Activated T-helper 1 cell treated with anti-CD3 and anti-CD28 coated beads, Interleukin-12 subunit alpha, Interleukin-12 subunit beta, Interleukin-2, Interleukin-4 antibody, amounts not matched to agents 30 ng/mL and 10 ng/mL and 1 ng/mL, durations not matched to agents 14 hours and 24 hours and 36 hours (primary cell): ENCODE measurements around the gene MYCL. TPM values are rescaled to one million over a fixed set of nuclear protein-coding genes. Genes with fewer than 3 reads are reported as not detected.

ENCODE experiments used
- DNase-seq: peaks from one replicate; pipeline ENCODE4 v3.0.0; 2021; ENCODE audit warnings: low spot score
- H3K27ac Mint-ChIP-seq: one replicate; pipeline ENCODE4 v1.8.0; 2021; ENCODE audit warnings: mild to moderate bottlenecking, mixed read lengths
- H3K27me3 Mint-ChIP-seq: one replicate; pipeline ENCODE4 v1.8.0; 2022; ENCODE audit warnings: mild to moderate bottlenecking, moderate library complexity, mixed read lengths; ENCODE audit not compliant: insufficient read depth
- H3K36me3 Mint-ChIP-seq: one replicate; pipeline ENCODE4 v1.8.0; 2021; ENCODE audit warnings: low read depth, mixed read lengths
- H3K4me1 Mint-ChIP-seq: one replicate; pipeline ENCODE4 v1.8.0; 2021; ENCODE audit warnings: low read depth, mixed read lengths
- H3K4me3 Mint-ChIP-seq: one replicate; pipeline ENCODE4 v1.8.0; 2021; ENCODE audit warnings: mild to moderate bottlenecking, moderate library complexity, mixed read lengths
- H3K9me3 Mint-ChIP-seq: one replicate; pipeline ENCODE4 v1.8.0; 2021; ENCODE audit warnings: mixed read lengths
- intact Hi-C: fragments of 100-400 bp; cut with micrococcal nuclease; formaldehyde crosslinking; loops from one replicate; pipeline ENCODE4 v1.15.1; 2024
- total RNA-seq: library from RNA; stranded (reverse); gene quantifications from 2 replicates; pipeline ENCODE4 v1.2.3, GENCODE V29; 2022

Gene MYCL
- 0.56 and 0.62 TPM in 2 replicates for total RNA-seq

- Mint-ChIP-seq H3K27ac (no peak within 1 kb of the TSS), H3K36me3 (no peaks in the 10 kb centered on the region), H3K4me3 (peak within 1 kb of the TSS; percentile 74), H3K9me3 (no peaks in the 10 kb centered on the region), H3K27me3 (peaks cover 73% of the 10 kb centered on the region), H3K4me1 (no peaks in the 10 kb centered on the region)
- intact Hi-C loops = loop anchor here (1.0 to 10.0 kb wide), 6 partner anchors 19 to 296 kb away; partner anchors contain the start of genes HPCAL4 and TRIT1
- peak; percentile 56 for DNase-seq
These were observed at the start of gene MYCL for GRCh38 chr1:39901714-39902459. TSS of gene MYCL (minus strand) at chr1:39901917. CDS start at chr1:39901434, 483 bp downstream.

GRCh38 chr1:39949891-39950290, 48.2 kb upstream of the MYCL start:
- Mint-ChIP-seq H3K4me3 (no peak overlapping the region), H3K27ac (no peak overlapping the region), H3K27me3 (peaks cover 3% of the 10 kb centered on the region), H3K36me3 (no peaks in the 10 kb centered on the region), H3K4me1 (peaks cover 31% of the 10 kb centered on the region), H3K9me3 (no peaks in the 10 kb centered on the region)
- DNase-seq = no peak
- intact Hi-C loops = loop anchor here (10.0 kb wide), 1 partner anchor 435 kb away; no protein-coding TSS in a partner anchor

- peaks cover 26% of the 10 kb centered on the region for H3K4me1 Mint-ChIP-seq
- no peak overlapping the region for H3K4me3 Mint-ChIP-seq
- H3K9me3 Mint-ChIP-seq = no peaks in the 10 kb centered on the region
- H3K27ac Mint-ChIP-seq = no peak overlapping the region
- no peak for DNase-seq
- intact Hi-C loops = no loop called here
- no peaks in the 10 kb centered on the region for H3K36me3 Mint-ChIP-seq
- peaks cover 5% of the 10 kb centered on the region for H3K27me3 Mint-ChIP-seq
These were observed 45.5 kb upstream of the MYCL start for GRCh38 chr1:39947260-39947659.

GRCh38 chr1:39946216-39946615, 44.5 kb upstream of the MYCL start:
- no peak overlapping the region for H3K4me3 Mint-ChIP-seq

GRCh38 chr1:39944410-39945112, 42.8 kb upstream of the MYCL start:
- H3K9me3 Mint-ChIP-seq = no peaks in the 10 kb centered on the region
- no peaks in the 10 kb centered on the region for H3K36me3 Mint-ChIP-seq

More at GRCh38 chr1:39946216-39946615, 44.5 kb upstream of the MYCL start:
- Mint-ChIP-seq H3K27ac (no peak overlapping the region), H3K36me3 (no peaks in the 10 kb centered on the region), H3K9me3 (no peaks in the 10 kb centered on the region), H3K27me3 (peaks cover 5% of the 10 kb centered on the region), H3K4me1 (peaks cover 26% of the 10 kb centered on the region)
- intact Hi-C loops = loop anchor here (1.0 kb wide), 1 partner anchor 9 kb away; the partner anchor contains the start of gene MFSD2A
- no peak for DNase-seq

GRCh38 chr1:39943471-39944290, 42.0 kb upstream of the MYCL start:
- no peaks in the 10 kb centered on the region for H3K9me3 Mint-ChIP-seq
- H3K36me3 Mint-ChIP-seq = no peaks in the 10 kb centered on the region
- H3K27ac Mint-ChIP-seq = no peak overlapping the region
- peaks cover 5% of the 10 kb centered on the region for H3K27me3 Mint-ChIP-seq
- H3K4me1 Mint-ChIP-seq = peaks cover 14% of the 10 kb centered on the region
- intact Hi-C loops = no loop called here
- DNase-seq = no peak
- no peak overlapping the region for H3K4me3 Mint-ChIP-seq

More at GRCh38 chr1:39944410-39945112, 42.8 kb upstream of the MYCL start:
- H3K4me3 Mint-ChIP-seq = no peak overlapping the region
- no peak for DNase-seq
- H3K27ac Mint-ChIP-seq = peak overlapping the region; percentile 2
- intact Hi-C loops = no loop called here
- peaks cover 5% of the 10 kb centered on the region for H3K27me3 Mint-ChIP-seq
- H3K4me1 Mint-ChIP-seq = peaks cover 14% of the 10 kb centered on the region

- intact Hi-C loops = no loop called here
- no peaks in the 10 kb centered on the region for H3K36me3 Mint-ChIP-seq
- DNase-seq = no peak
- H3K4me3 Mint-ChIP-seq = no peak overlapping the region
- H3K27me3 Mint-ChIP-seq = peaks cover 5% of the 10 kb centered on the region
- no peaks in the 10 kb centered on the region for H3K9me3 Mint-ChIP-seq
- no peak overlapping the region for H3K27ac Mint-ChIP-seq
- H3K4me1 Mint-ChIP-seq = peaks cover 21% of the 10 kb centered on the region
These were observed 39.5 kb upstream of the MYCL start for GRCh38 chr1:39940980-39941871.

- intact Hi-C loops = no loop called here
- no peak overlapping the region for H3K4me3 Mint-ChIP-seq
- H3K4me1 Mint-ChIP-seq = peaks cover 15% of the 10 kb centered on the region
- no peak for DNase-seq
- no peaks in the 10 kb centered on the region for H3K36me3 Mint-ChIP-seq
- no peaks in the 10 kb centered on the region for H3K9me3 Mint-ChIP-seq
- peaks cover 2% of the 10 kb centered on the region for H3K27me3 Mint-ChIP-seq
- no peak overlapping the region for H3K27ac Mint-ChIP-seq
These were observed 38.5 kb upstream of the MYCL start for GRCh38 chr1:39940253-39940652.

- Mint-ChIP-seq H3K9me3 (no peaks in the 10 kb centered on the region), H3K27me3 (peaks cover 5% of the 10 kb centered on the region), H3K36me3 (no peaks in the 10 kb centered on the region), H3K27ac (no peak overlapping the region), H3K4me3 (no peak overlapping the region), H3K4me1 (peaks cover 8% of the 10 kb centered on the region)
- intact Hi-C loops = no loop called here
- no peak for DNase-seq
These were observed 37.1 kb upstream of the MYCL start for GRCh38 chr1:39938856-39939255.

- Mint-ChIP-seq H3K9me3 (no peaks in the 10 kb centered on the region), H3K27me3 (peaks cover 3% of the 10 kb centered on the region), H3K27ac (no peak overlapping the region), H3K4me1 (peaks cover 8% of the 10 kb centered on the region), H3K36me3 (no peaks in the 10 kb centered on the region), H3K4me3 (no peak overlapping the region)
- no peak for DNase-seq
- intact Hi-C loops = no loop called here
These were observed 35.2 kb upstream of the MYCL start for GRCh38 chr1:39936724-39937491.
